BJ (cell line): ENCODE data around the gene DCDC2C. TPM values are rescaled to one million over a fixed set of nuclear protein-coding genes. Genes with fewer than 3 reads are reported as not detected.

Source experiments
- CTCF ChIA-PET: fragments of 350-600 bp; formaldehyde crosslinking; extraction: SDS; loops from one replicate; lab custom pipeline; 2021; ENCODE audit warnings: antibody characterized with exemption, inconsistent platforms; lab: Yijun Ruan, JAX
- POLR2A ChIA-PET: fragments of 300-600 bp; sonication (Branson Sonifier 250); formaldehyde crosslinking; extraction: SDS; loops from one replicate; lab custom pipeline; 2021; ENCODE audit warnings: antibody characterized with exemption; lab: Charles Lee
- DNase-seq: peaks from one replicate; pipeline ENCODE4 v3.0.0-alpha.2; 2011; ENCODE audit warnings: low read depth
- H3K27me3 ChIP-seq: 2 replicates; pipeline ENCODE4 v1.6.0; 2011; ENCODE audit warnings: low read length; ENCODE audit not compliant: control insufficient read depth, insufficient read depth
- H3K36me3 ChIP-seq: 2 replicates; pipeline ENCODE4 v1.5.1; 2011; ENCODE audit warnings: low read length; ENCODE audit not compliant: control insufficient read depth, insufficient read depth
- H3K4me3 ChIP-seq: 2 replicates; pipeline ENCODE4 v1.5.1; 2011; ENCODE audit warnings: low read depth, mild to moderate bottlenecking, control low read depth, low read length
- polyA plus RNA-seq: library from polyadenylated mRNA; depleted of rRNA; stranded (reverse); fragments of >200 nt; gene quantifications from 2 replicates; pipeline ENCODE4 v1.2.3, GENCODE V29; 2011
- TF ChIP-seq, protein P1 (sequence below): IDR thresholded peaks from 2 replicates; pipeline ENCODE4 v1.5.1; 2011; ENCODE audit warnings: low read depth, mild to moderate bottlenecking, control low read depth, inconsistent platforms, low read length, moderate library complexity; ENCODE audit not compliant: insufficient read depth

Gene DCDC2C
- polyA plus RNA-seq, 1 experiment: not detected

DNA sequence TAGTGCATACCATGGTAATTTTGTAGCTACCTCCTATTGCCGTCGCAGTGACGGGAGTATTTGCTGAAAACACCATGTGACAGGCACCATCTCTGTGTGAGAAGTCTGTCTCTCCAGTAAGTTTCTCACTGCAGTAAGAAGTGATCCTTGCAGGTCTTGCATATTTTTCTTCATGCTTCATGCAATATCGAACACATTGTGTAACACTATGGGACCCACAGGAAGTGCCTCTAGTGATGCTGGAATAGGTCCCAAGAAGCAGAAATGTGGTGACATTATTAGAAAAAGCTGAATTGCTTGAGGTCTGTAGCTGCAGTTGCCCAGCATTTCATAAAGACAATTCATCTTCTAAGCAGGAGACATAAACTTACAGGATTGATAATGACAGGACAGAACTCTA, 167.6 kb downstream of the DCDC2C start:
- DNase-seq: no peak
- ChIA-PET CTCF (no interaction called here), POLR2A (no interaction called here)
- Histone ChIP-seq H3K36me3 (no peaks in the 10 kb centered on the region), H3K27me3 (no peaks in the 10 kb centered on the region), H3K4me3 (no peak overlapping the region)
- TF ChIP-seq, protein P1, sequence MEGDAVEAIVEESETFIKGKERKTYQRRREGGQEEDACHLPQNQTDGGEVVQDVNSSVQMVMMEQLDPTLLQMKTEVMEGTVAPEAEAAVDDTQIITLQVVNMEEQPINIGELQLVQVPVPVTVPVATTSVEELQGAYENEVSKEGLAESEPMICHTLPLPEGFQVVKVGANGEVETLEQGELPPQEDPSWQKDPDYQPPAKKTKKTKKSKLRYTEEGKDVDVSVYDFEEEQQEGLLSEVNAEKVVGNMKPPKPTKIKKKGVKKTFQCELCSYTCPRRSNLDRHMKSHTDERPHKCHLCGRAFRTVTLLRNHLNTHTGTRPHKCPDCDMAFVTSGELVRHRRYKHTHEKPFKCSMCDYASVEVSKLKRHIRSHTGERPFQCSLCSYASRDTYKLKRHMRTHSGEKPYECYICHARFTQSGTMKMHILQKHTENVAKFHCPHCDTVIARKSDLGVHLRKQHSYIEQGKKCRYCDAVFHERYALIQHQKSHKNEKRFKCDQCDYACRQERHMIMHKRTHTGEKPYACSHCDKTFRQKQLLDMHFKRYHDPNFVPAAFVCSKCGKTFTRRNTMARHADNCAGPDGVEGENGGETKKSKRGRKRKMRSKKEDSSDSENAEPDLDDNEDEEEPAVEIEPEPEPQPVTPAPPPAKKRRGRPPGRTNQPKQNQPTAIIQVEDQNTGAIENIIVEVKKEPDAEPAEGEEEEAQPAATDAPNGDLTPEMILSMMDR: no peak

DNA sequence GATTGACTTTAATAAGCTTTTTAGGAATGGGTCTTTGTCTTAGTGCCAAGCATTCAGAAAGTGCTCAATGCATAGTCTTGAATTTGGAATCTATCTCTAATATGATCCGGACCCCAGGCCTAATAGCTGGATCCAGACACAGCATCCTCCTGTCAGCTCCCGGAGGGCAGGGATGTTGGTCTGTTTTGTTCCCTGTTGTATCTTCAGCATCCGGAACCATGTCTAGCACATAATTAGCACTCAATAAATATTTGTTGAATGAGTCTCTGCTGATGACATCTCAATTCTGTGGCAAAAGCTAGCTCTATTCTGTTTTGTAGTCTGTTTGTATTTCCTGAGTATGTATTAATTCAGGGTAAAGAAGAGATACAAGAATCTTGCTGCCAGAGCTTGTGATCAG, 169.1 kb downstream of the DCDC2C start:
- no peaks in the 10 kb centered on the region for H3K27me3 ChIP-seq
- CTCF ChIA-PET: no interaction called here
- no peak overlapping the region for H3K4me3 ChIP-seq
- POLR2A ChIA-PET: no interaction called here
- no peak for DNase-seq
- TF ChIP-seq, protein P1: no peak
- no peaks in the 10 kb centered on the region for H3K36me3 ChIP-seq

DNA sequence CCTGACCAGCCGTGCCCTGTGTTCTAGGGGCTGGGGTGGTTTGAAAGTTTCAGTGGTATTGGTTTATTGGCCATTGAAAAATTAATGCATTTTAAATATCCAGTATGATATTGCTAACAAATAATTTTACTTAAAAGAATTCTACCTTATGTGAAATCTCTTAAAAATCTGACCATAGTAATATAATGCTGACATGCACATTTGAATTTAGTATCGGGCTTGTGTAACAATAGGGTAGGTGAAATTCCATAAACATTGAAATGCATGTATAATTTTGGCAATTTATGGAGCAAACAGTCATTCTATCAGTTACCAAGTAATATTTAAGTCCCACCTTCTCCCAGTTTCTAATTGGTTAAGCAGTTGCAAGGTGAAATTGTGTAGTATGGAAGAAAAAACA, 170.5 kb downstream of the DCDC2C start:
- TF ChIP-seq, protein P1: no peak
- H3K27me3 ChIP-seq: no peaks in the 10 kb centered on the region
- ChIA-PET POLR2A (no interaction called here), CTCF (no interaction called here)
- no peaks in the 10 kb centered on the region for H3K36me3 ChIP-seq
- no peak overlapping the region for H3K4me3 ChIP-seq
- DNase-seq: no peak

DNA sequence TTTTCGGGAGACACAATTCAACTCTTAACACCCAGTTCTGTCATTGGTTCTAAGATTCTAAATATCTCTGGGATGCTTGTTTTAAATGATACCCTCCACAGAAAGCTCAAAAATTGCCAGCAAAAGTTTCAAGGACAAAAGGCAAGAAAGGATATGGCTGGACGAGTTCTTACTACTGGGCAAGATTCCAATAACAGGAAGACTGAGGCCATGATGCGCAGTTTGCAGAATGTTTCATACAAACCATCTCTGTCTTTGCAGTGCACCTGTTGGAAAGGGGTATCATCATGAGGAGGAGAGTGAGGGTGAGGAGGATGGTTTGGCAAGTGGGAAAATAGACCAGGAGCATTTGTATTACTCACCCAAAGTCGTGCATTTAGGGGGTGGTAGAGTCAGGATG, 172.8 kb downstream of the DCDC2C start:
- POLR2A ChIA-PET: no interaction called here
- CTCF ChIA-PET: no interaction called here
- no peak overlapping the region for H3K4me3 ChIP-seq
- TF ChIP-seq, protein P1: no peak
- no peaks in the 10 kb centered on the region for H3K36me3 ChIP-seq
- no peaks in the 10 kb centered on the region for H3K27me3 ChIP-seq
- DNase-seq: no peak

DNA sequence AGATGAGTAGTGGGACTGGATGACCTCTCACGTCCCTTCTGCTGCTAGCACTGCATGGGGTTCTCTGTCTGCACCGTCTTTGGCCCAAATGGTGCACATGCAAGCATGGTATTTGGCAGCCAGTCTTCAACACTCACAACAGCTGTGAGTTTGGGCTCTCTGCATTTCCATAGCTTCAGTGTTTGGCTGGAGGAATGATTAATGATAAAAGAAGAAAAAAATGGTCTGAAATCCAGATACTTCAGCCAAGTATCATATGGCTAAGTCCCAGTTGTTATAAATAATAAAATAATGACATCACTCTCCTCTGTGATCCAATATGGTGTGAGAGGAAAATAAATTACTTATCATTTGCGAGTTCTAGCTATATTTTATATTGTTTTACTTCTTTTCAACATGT, 173.3 kb downstream of the DCDC2C start:
- TF ChIP-seq, protein P1: no peak
- CTCF ChIA-PET: no interaction called here
- DNase-seq: no peak
- Histone ChIP-seq H3K27me3 (no peaks in the 10 kb centered on the region), H3K4me3 (no peak overlapping the region), H3K36me3 (no peaks in the 10 kb centered on the region)
- POLR2A ChIA-PET: no interaction called here
